Karpas-422 (cell line): Measurements from ENCODE around the gene ATE1. TPM values are rescaled to one million over a fixed set of nuclear protein-coding genes. Genes with fewer than 3 reads are reported as not detected.

Source experiments
- DNase-seq: peaks from one replicate; pipeline ENCODE4 v3.0.0-alpha.2; 2015
- H2AFZ ChIP-seq: fragments of 200-600 bp; sonication (generic); 2 replicates; pipeline ENCODE4 v1.6.1; 2014; ENCODE audit warnings: antibody characterized with exemption, low read length, mixed read lengths
- H3K27ac ChIP-seq: fragments of 200-600 bp; sonication (generic); 2 replicates; pipeline ENCODE4 v1.5.1; 2014; ENCODE audit warnings: mild to moderate bottlenecking, low read length, moderate library complexity
- H3K27me3 ChIP-seq: fragments of 200-600 bp; sonication (generic); 2 replicates; pipeline ENCODE4 v1.6.1; 2014; ENCODE audit warnings: low read length, mixed read lengths
- H3K36me3 ChIP-seq: fragments of 200-600 bp; sonication (generic); 2 replicates; pipeline ENCODE4 v1.6.1; 2014; ENCODE audit warnings: low read length, mixed read lengths; ENCODE audit not compliant: insufficient read depth
- H3K4me1 ChIP-seq: fragments of 200-600 bp; sonication (generic); 2 replicates; pipeline ENCODE4 v1.6.1; 2014; ENCODE audit warnings: mild to moderate bottlenecking, low read length, mixed read lengths
- H3K4me2 ChIP-seq: fragments of 200-600 bp; sonication (generic); 2 replicates; pipeline ENCODE4 v1.6.1; 2014; ENCODE audit warnings: low read length, low read depth, mild to moderate bottlenecking; ENCODE audit not compliant: poor library complexity, severe bottlenecking
- H3K4me3 ChIP-seq: fragments of 200-600 bp; sonication (generic); 2 replicates; pipeline ENCODE4 v1.5.1; 2014; ENCODE audit warnings: mild to moderate bottlenecking, antibody characterized with exemption, low read length, mixed read lengths
- H3K79me2 ChIP-seq: fragments of 200-600 bp; sonication (generic); 2 replicates; pipeline ENCODE4 v1.6.1; 2014; ENCODE audit warnings: mild to moderate bottlenecking, low read length, mixed read lengths
- H3K9ac ChIP-seq: fragments of 200-600 bp; sonication (generic); 2 replicates; pipeline ENCODE4 v1.6.0; 2014; ENCODE audit warnings: low read length
- H3K9me2 ChIP-seq: fragments of 200-600 bp; sonication (generic), shearing (Covaris generic); replicated peaks from 2 replicates; pipeline ENCODE4 v1.6.0; 2014; ENCODE audit warnings: mild to moderate bottlenecking, low read length, moderate library complexity; ENCODE audit not compliant: insufficient read depth
- H3K9me3 ChIP-seq: fragments of 300-700, 200-600 bp; sonication (generic); 2 replicates; pipeline ENCODE4 v1.6.1; 2014; ENCODE audit warnings: low read length, mixed read lengths
- H4K20me1 ChIP-seq: fragments of 200-600 bp; sonication (generic); 2 replicates; pipeline ENCODE4 v1.6.1; 2014; ENCODE audit warnings: mild to moderate bottlenecking, antibody characterized with exemption, low read length, low read depth; ENCODE audit not compliant: insufficient read depth
- total RNA-seq: library from RNA; depleted of rRNA; stranded (reverse); fragments of >200 nt; shearing (Covaris generic); gene quantifications from 2 replicates; pipeline ENCODE4 v1.2.3, GENCODE V29; 2014; ENCODE audit warnings: low replicate concordance

The ATE1 gene
- total RNA-seq, 1 experiment from 2014 or later: 72.6 TPM

DNA sequence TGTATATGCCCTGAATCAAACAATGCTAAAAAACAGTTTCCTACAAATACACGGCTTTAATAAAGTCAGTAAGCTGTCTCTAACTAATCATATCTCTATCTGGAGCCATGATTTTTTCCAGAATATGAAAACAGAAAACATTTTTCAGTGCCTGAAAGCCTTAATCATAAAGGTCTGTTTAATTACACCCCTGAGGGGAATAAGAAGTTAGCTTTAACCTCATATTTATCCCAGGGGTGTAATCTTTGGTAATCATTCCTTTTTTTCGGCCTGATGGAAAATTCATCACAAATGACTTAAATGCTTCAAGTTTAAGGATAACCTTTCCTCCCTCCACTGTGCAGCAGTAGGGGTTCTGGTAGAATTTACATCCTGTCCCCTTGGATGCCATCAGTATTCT, 124.2 kb downstream of the ATE1 start:
- Histone ChIP-seq H3K9ac (no peak overlapping the region), H3K79me2 (peaks cover 17% of the 10 kb centered on the region), H3K27me3 (no peaks in the 10 kb centered on the region), H4K20me1 (no peaks in the 10 kb centered on the region), H3K4me1 (no peaks in the 10 kb centered on the region), H3K9me2 (no peaks in the 10 kb centered on the region), H3K27ac (no peak overlapping the region), H3K4me2 (no peak overlapping the region), H3K36me3 (0 out of 2 replicates have a peak, but pooled peaks cover 2% of the 10 kb centered on the region), H3K4me3 (no peak overlapping the region), H3K9me3 (no peaks in the 10 kb centered on the region), H2AFZ (no peak overlapping the region)
- no peak for DNase-seq

DNA sequence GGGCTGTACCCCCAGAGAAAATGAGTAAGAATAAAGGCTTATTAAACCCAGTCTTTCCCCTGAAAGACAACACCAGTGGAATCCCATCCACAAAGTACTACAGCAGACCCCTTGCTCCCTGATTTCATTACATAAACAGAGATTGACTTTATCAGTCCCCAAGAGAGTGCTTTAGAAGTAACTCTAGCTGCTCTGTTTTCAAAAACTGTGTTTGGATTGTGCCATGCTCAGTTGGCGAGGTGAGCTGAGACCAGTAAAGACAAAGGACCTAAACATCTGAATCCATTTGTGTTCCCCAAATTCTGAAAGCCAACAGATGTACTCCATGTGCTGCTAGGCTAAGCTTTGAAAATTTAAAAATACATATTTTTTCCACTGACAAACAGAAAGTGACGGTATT, 127.0 kb downstream of the ATE1 start:
- H3K36me3 ChIP-seq: no peaks in the 10 kb centered on the region; the same call in 1 of the 2 replicates
- H3K9me3 ChIP-seq: no peaks in the 10 kb centered on the region
- no peaks in the 10 kb centered on the region for H4K20me1 ChIP-seq
- no peaks in the 10 kb centered on the region for H3K4me1 ChIP-seq
- DNase-seq: no peak
- no peak overlapping the region for H3K27ac ChIP-seq
- no peak overlapping the region for H3K4me2 ChIP-seq
- peaks cover 13% of the 10 kb centered on the region for H3K79me2 ChIP-seq
- no peaks in the 10 kb centered on the region for H3K9me2 ChIP-seq
- H3K9ac ChIP-seq: no peak overlapping the region
- no peak overlapping the region for H2AFZ ChIP-seq
- no peak overlapping the region for H3K4me3 ChIP-seq
- H3K27me3 ChIP-seq: no peaks in the 10 kb centered on the region

DNA sequence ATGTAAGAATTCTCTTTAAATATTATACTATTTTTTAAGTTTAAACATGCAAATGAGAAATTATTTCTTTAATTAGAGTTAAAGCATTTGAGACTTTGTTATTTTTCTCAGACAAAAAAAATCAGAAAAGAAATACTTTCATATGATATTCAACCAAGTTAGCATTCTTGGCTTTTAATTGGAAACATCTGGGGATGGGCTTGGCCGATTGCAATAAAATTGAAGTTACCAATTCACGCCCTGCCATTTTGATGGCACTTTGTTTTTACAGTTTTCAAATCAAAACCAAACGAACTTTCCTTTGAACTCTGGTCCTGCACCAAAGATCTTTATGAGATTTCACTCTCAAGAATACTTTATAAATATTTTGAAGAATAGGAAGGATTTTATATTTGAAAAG, 127.7 kb downstream of the ATE1 start:
- H2AFZ ChIP-seq: no peak overlapping the region
- H3K79me2 ChIP-seq: peaks cover 18% of the 10 kb centered on the region
- no peaks in the 10 kb centered on the region; the same call in 1 of the 2 replicates for H3K36me3 ChIP-seq
- H3K4me1 ChIP-seq: no peaks in the 10 kb centered on the region
- no peaks in the 10 kb centered on the region for H4K20me1 ChIP-seq
- no peak overlapping the region for H3K27ac ChIP-seq
- H3K9ac ChIP-seq: no peak overlapping the region
- H3K4me3 ChIP-seq: no peak overlapping the region
- no peaks in the 10 kb centered on the region for H3K9me3 ChIP-seq
- no peak overlapping the region for H3K4me2 ChIP-seq
- H3K27me3 ChIP-seq: no peaks in the 10 kb centered on the region
- H3K9me2 ChIP-seq: no peaks in the 10 kb centered on the region
- DNase-seq: no peak

DNA sequence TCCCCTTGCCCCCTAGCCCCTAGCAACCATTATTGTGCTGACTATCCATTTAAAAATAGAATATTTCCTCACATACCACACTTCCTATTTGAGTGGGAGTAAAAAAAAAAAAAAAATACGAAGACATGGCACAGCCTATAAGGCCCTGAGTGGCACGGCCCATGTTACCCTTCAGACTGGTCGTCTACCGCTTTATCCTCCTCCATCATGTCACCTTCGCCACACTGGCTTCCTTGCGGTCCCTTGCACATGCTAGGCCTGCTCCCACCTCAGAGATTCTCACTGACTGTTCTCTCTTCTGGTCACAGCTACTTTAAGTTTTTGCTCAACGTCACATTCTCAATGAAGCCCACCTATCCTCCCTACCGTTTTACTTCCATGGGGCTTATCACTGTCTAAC, 130.3 kb downstream of the ATE1 start:
- Histone ChIP-seq H2AFZ (no peak overlapping the region), H3K36me3 (no peaks in the 10 kb centered on the region; the same call in 1 of the 2 replicates), H3K4me1 (no peaks in the 10 kb centered on the region), H3K9me3 (no peaks in the 10 kb centered on the region), H4K20me1 (no peaks in the 10 kb centered on the region), H3K4me2 (no peak overlapping the region), H3K4me3 (no peak overlapping the region), H3K79me2 (peaks cover 23% of the 10 kb centered on the region), H3K27me3 (no peaks in the 10 kb centered on the region), H3K9me2 (no peaks in the 10 kb centered on the region), H3K9ac (no peak overlapping the region), H3K27ac (no peak overlapping the region)
- no peak for DNase-seq

DNA sequence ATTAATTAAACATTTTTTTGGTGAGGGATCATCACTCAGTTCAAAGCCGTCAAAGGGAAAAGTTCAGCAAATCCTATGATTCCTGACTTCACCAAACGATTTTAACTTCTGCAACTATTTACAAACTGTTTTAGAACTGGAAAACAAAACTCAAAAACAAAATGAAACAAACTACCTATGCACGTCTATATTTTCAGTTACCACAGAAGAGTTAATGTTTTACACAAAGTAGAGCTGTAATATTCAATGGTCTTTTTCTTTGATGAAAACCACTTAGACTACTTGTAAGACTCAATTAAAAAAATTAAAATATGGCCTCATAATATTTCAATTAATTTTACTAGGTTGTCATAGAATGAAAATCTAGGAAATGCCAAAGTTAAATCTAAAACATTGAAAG, 131.5 kb downstream of the ATE1 start:
- Histone ChIP-seq H3K9ac (no peak overlapping the region), H3K4me2 (no peak overlapping the region), H3K9me2 (no peaks in the 10 kb centered on the region), H3K27me3 (no peaks in the 10 kb centered on the region), H3K36me3 (no peaks in the 10 kb centered on the region; the same call in 1 of the 2 replicates), H3K27ac (no peak overlapping the region), H3K9me3 (no peaks in the 10 kb centered on the region), H4K20me1 (no peaks in the 10 kb centered on the region), H2AFZ (no peak overlapping the region), H3K79me2 (peaks cover 32% of the 10 kb centered on the region), H3K4me3 (no peak overlapping the region), H3K4me1 (no peaks in the 10 kb centered on the region)
- DNase-seq: no peak

DNA sequence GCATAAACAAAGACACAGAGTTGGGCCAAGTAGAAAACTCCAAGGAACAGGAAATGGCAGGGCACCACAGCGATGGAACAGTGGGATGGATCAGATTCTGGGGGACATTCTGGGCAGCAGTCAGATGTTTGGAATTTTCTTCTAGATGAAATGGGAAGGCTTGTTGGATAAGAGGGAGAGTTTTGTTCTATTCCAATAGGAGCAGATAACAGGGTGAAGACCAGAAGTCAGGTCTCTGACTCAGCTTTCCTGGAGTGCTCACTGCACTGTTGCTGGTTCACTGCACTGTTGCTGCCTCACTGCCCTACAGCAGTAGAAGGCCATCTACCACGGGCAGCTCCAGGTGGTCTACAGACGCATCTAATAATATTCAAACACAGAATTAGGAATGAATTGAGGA, 135.6 kb downstream of the ATE1 start:
- Histone ChIP-seq H3K9me2 (no peaks in the 10 kb centered on the region), H3K4me2 (no peak overlapping the region), H3K4me3 (no peak overlapping the region), H3K9me3 (no peaks in the 10 kb centered on the region), H3K4me1 (no peaks in the 10 kb centered on the region), H3K27ac (no peak overlapping the region), H3K79me2 (peaks cover 29% of the 10 kb centered on the region), H3K27me3 (no peaks in the 10 kb centered on the region), H2AFZ (no peak overlapping the region), H4K20me1 (no peaks in the 10 kb centered on the region), H3K36me3 (no peaks in the 10 kb centered on the region; the same call in 1 of the 2 replicates), H3K9ac (no peak overlapping the region)
- DNase-seq: no peak

DNA sequence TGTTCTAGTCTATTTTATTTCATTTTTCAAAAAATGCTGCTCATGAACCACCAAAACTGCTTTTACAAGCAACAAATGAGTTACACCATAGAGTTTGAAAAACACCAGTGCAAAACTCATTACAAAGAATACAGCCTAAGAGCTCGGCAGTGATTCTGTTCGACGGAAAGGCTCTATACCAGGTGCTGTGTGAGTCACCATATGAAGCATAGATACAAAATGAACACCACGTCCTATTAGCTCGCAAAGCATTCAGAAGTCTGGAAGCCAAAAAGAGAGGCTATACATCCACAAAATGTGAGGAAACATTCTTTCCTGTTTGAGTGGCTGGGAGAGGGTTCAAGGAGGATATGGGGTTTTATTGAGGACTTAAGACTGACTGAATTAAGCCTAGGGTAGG, 136.1 kb downstream of the ATE1 start:
- no peaks in the 10 kb centered on the region for H3K27me3 ChIP-seq
- no peak overlapping the region for H2AFZ ChIP-seq
- no peak for DNase-seq
- no peaks in the 10 kb centered on the region for H3K9me3 ChIP-seq
- H4K20me1 ChIP-seq: no peaks in the 10 kb centered on the region
- no peak overlapping the region for H3K27ac ChIP-seq
- no peaks in the 10 kb centered on the region for H3K9me2 ChIP-seq
- H3K9ac ChIP-seq: no peak overlapping the region
- H3K36me3 ChIP-seq: no peaks in the 10 kb centered on the region; the same call in 1 of the 2 replicates
- H3K4me1 ChIP-seq: no peaks in the 10 kb centered on the region
- H3K4me3 ChIP-seq: no peak overlapping the region
- peaks cover 33% of the 10 kb centered on the region for H3K79me2 ChIP-seq
- H3K4me2 ChIP-seq: no peak overlapping the region

DNA sequence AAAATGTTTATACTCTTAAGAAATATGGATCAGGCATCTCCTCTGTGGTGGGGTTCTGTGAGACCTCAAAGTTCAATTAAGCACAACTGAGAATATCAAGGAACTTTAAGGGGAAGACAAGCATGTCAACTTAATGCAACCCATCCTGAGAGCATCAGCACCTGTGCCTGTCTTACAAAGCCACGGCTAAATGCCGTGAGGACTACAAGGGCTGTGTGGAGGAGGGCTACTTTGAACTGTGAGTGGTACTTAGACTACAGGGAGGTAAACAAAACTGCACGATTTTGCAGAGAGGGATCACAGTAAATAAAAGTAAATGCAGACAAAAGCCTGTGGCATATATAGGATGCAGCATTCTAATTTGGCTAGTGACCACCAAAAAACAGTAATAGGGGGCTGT, 139.1 kb downstream of the ATE1 start:
- no peak for DNase-seq
- no peaks in the 10 kb centered on the region for H4K20me1 ChIP-seq
- no peaks in the 10 kb centered on the region; the same call in 1 of the 2 replicates for H3K36me3 ChIP-seq
- no peak overlapping the region for H2AFZ ChIP-seq
- H3K4me3 ChIP-seq: no peak overlapping the region
- H3K27me3 ChIP-seq: no peaks in the 10 kb centered on the region
- H3K9me2 ChIP-seq: no peaks in the 10 kb centered on the region
- H3K4me1 ChIP-seq: no peaks in the 10 kb centered on the region
- H3K4me2 ChIP-seq: no peak overlapping the region
- H3K27ac ChIP-seq: no peak overlapping the region
- H3K9me3 ChIP-seq: no peaks in the 10 kb centered on the region
- H3K79me2 ChIP-seq: peaks cover 38% of the 10 kb centered on the region
- H3K9ac ChIP-seq: no peak overlapping the region

DNA sequence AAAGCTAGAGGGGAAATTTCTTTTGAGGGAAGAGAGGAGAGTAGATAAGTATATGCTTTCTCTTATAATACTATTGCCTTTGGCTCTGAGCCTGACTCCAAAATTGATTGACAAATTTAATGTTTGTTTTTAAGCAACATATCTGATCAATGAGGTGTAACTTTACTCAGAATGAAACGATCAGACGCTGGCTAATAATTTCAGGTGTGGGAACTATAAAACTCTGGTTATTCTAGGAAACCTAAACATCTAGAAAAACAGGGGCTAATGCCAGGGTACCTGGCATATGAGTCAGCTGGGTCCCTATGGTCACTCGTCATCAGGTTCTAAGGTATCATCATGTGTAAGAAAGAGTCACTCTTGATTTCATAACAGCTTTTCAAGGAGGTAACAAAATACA, 139.7 kb downstream of the ATE1 start:
- Histone ChIP-seq H3K4me1 (no peaks in the 10 kb centered on the region), H3K4me3 (no peak overlapping the region), H3K9ac (no peak overlapping the region), H4K20me1 (no peaks in the 10 kb centered on the region), H2AFZ (no peak overlapping the region), H3K27ac (no peak overlapping the region), H3K4me2 (no peak overlapping the region), H3K27me3 (no peaks in the 10 kb centered on the region), H3K79me2 (peaks cover 37% of the 10 kb centered on the region), H3K36me3 (no peaks in the 10 kb centered on the region; the same call in 1 of the 2 replicates), H3K9me3 (no peaks in the 10 kb centered on the region), H3K9me2 (no peaks in the 10 kb centered on the region)
- no peak for DNase-seq
